ENCODE results near the gene SCD5. TPM values are rescaled to one million over a fixed set of nuclear protein-coding genes. Genes with fewer than 3 reads are reported as not detected.

SCD5 gene
- total and polyA plus RNA-seq, 9 of the 15 experiments (the other 6 are each of a cell fraction or from before 2014, with no cell fraction given), result 0.01 to 0.20 (median 0.03) TPM; not detected in 5

GRCh38 chr4:82642331-82642730 lies 156.3 kb downstream of the SCD5 start (continued):
- no peak for TF ChIP-seq THRA (IDR thresholded peaks at IDR 0.05)
- TF ChIP-seq BACH1 (tag; IDR thresholded peaks at IDR 0.05), result no peak

GRCh38 chr4:82640540-82640939 lies 158.1 kb downstream of the SCD5 start:
- no TSS peak for BruUV-seq (replicated peaks)
- no peak overlapping the region for H3K4me2 ChIP-seq (ENCODE audit: insufficient read depth, low read length)
- H3K4me3 ChIP-seq, result no peak overlapping the region
- H3K4me1 ChIP-seq (replicated peaks in 1 of 2; ENCODE audit: control insufficient read depth in 2 of 2, insufficient read depth in 2 of 2, low read length in 2 of 2), result no peaks in the 10 kb centered on the region
- 0 out of 5 replicates have a peak, but pooled peaks cover 0 to 4% of the 10 kb centered on the region in 2 experiments for H3K27me3 ChIP-seq (ENCODE audit: control insufficient read depth in 2 of 2, insufficient read depth in 2 of 2, low read length in 2 of 2)
- no peaks in the 10 kb centered on the region for H3K9me3 ChIP-seq (replicated peaks; ENCODE audit: control insufficient read depth, insufficient read depth, low read depth, low read length)
- DNase-seq (ENCODE audit: extremely low read depth in 1 of 4, low spot score in 3 of 4) (no peak), FAIRE-seq (no peak), ATAC-seq (no peak)
- no peak overlapping the region for H3K27ac ChIP-seq (ENCODE audit: extremely low read depth, low read depth, low read length)
- no peak overlapping the region for H3K9ac ChIP-seq (ENCODE audit: insufficient read depth in 1 of 2, low read depth in 2 of 2, low read length in 2 of 2)
- no peaks in the 10 kb centered on the region for H4K20me1 ChIP-seq (replicated peaks; ENCODE audit: control insufficient read depth, insufficient read depth, low read length)
- intact Hi-C loops (cut with micrococcal nuclease), result no loop called here
- H3K36me3 ChIP-seq (ENCODE audit: control insufficient read depth, insufficient read depth, low read length), result no peaks in the 10 kb centered on the region
- H3K79me2 ChIP-seq (ENCODE audit: control insufficient read depth, insufficient read depth, low read length), result no peaks in the 10 kb centered on the region
- 0% methylated on average over 4 of the region's 5 CpGs for WGBS (ENCODE audit: insufficient coverage, low coverage, missing lambda C conversion rate)
- in situ Hi-C loops (cut with MboI), result no loop called here
- ChIA-PET POLR2A (no interaction called here), CTCF (ENCODE audit: low intra/inter-chr PET ratio) (no interaction called here)
- no peaks in the 10 kb centered on the region for H3K9me1 ChIP-seq (ENCODE audit: control insufficient read depth, insufficient read depth, low read length)
- H2AFZ ChIP-seq (ENCODE audit: low read depth, low read length), result no peak overlapping the region
- TF ChIP-seq ZNF518B (CRISPR knock-in tag; IDR thresholded peaks at IDR 0.05) (no peak), ZNF551 (CRISPR knock-in tag; IDR thresholded peaks at IDR 0.05) (no peak), HOXB6 (CRISPR knock-in tag; IDR thresholded peaks at IDR 0.05; ENCODE audit: borderline replicate concordance) (no peak), SP1 (CRISPR knock-in tag; IDR thresholded peaks at IDR 0.05) (no peak), ZBTB49 (CRISPR knock-in tag; IDR thresholded peaks at IDR 0.05; ENCODE audit: borderline replicate concordance) (no peak), SAFB (IDR thresholded peaks at IDR 0.05; ENCODE audit: borderline replicate concordance, low read depth, low read length) (no peak), ZBTB9 (CRISPR knock-in tag; IDR thresholded peaks at IDR 0.05) (no peak), NCOA2 (IDR thresholded peaks at IDR 0.05; ENCODE audit: partially characterized antibody in 2 of 2) (no peak), TEAD2 (tag; IDR thresholded peaks at IDR 0.05) (no peak), ZNF77 (CRISPR knock-in tag; IDR thresholded peaks at IDR 0.05) (no peak), ZFP1 (CRISPR knock-in tag; IDR thresholded peaks at IDR 0.05) (no peak), ZSCAN29 (IDR thresholded peaks at IDR 0.05) (no peak)
